Measurements from ENCODE around the gene AIF1.

DNA sequence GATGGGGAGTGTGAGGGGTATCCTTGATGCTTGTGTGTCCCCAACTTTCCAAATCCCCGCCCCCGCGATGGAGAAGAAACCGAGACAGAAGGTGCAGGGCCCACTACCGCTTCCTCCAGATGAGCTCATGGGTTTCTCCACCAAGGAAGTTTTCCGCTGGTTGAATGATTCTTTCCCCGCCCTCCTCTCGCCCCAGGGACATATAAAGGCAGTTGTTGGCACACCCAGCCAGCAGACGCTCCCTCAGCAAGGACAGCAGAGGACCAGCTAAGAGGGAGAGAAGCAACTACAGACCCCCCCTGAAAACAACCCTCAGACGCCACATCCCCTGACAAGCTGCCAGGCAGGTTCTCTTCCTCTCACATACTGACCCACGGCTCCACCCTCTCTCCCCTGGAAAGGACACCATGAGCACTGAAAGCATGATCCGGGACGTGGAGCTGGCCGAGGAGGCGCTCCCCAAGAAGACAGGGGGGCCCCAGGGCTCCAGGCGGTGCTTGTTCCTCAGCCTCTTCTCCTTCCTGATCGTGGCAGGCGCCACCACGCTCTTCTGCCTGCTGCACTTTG lies 39.6 kb upstream of the AIF1 start, which contains the start of gene TNF:
- TF ChIP-seq, protein P1, sequence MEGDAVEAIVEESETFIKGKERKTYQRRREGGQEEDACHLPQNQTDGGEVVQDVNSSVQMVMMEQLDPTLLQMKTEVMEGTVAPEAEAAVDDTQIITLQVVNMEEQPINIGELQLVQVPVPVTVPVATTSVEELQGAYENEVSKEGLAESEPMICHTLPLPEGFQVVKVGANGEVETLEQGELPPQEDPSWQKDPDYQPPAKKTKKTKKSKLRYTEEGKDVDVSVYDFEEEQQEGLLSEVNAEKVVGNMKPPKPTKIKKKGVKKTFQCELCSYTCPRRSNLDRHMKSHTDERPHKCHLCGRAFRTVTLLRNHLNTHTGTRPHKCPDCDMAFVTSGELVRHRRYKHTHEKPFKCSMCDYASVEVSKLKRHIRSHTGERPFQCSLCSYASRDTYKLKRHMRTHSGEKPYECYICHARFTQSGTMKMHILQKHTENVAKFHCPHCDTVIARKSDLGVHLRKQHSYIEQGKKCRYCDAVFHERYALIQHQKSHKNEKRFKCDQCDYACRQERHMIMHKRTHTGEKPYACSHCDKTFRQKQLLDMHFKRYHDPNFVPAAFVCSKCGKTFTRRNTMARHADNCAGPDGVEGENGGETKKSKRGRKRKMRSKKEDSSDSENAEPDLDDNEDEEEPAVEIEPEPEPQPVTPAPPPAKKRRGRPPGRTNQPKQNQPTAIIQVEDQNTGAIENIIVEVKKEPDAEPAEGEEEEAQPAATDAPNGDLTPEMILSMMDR (IDR thresholded peaks at IDR 0.05) = no peak
- no peak for TF ChIP-seq POLR2A (IDR thresholded peaks at IDR 0.05)
